Ramos (cell line): Measurements from ENCODE around the gene SESTD1.
"Not testable (repeated sequence)": the region's sequence is repeated elsewhere in the genome, so short reads cannot be mapped to it uniquely, and the experiment has no call there.

ENCODE experiments used
- in situ Hi-C: fragments of 300-500 bp; cut with MboI; formaldehyde crosslinking; loops from one replicate; pipeline ENCODE4 v1.14.3; 2022; ENCODE audit warnings: low sequenced_read_pairs; ENCODE audit not compliant: unreplicated experiment

The SESTD1 gene

DNA sequence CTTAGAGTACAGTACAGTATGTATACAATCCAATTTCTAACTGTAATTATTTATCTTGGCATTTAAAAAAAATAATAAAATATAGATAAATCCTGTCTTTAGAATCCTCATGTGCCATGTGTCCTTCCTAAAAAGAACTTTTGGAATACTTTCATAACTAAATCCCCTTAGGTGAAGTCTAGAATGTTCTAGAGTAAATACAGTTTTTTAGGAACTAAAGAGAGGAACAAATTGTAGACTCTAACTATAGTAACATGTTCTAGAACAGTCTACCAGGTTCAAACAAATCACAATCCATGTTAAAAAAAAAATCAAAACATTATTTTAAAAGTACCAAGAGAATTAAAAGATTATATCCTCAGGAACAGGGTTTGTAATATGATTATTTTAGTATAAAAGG is 134.1 kb downstream of the SESTD1 start:
- in situ Hi-C loops = loop anchor here (25.0 kb wide), 1 partner anchor 243 kb away; no protein-coding TSS in a partner anchor

DNA sequence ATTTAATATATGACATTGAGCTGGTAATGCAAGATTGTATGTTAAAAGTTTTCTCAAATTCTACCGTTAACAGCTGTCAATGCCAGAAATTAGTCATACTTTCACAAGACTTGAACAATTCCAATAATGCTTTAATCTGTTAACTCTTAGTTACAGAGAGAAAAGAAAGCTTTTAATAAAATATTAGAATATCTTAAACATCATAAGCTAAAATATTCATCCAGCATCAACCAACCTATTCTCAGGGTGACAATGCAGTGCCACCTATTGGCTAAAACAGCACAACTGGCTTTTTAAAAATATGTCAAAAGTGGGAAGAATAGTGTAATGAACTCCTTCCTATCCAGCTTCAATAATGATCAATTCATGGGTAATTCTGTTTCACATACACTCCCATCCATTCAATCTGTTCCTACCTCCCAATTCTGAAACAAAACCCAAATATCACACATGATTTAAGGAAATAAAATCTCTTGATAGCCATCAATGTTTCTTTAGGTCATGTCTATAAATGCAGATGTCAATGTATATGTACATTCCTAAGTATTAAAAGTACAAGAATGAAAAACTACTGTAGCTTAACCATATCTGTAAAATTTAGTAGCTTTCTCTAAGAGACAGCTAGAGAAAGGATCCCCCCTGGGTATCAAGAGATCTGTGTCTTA is 134.9 kb downstream of the SESTD1 start:
- in situ Hi-C loops = loop anchor here (25.0 kb wide), 1 partner anchor 242 kb away; no protein-coding TSS in a partner anchor

DNA sequence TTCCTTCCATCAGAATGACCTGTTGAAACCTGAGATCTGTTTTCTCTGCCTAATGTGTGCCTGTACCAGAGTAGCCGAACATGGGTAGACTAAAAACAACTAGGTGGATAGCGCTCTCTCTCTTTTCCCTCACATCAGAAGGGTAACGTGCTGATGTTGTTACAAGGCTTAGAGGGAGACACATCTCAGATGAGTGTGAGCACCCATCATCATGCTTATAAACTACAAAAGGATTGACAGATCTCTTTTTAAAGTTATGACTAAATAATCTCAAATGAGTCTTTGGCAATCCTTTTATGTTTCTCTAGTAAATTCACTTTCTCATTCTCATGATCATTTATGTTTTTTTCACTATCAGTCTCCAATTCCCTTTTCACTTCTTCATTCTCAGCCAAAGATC is 139.2 kb downstream of the SESTD1 start:
- in situ Hi-C loops = loop anchor here (25.0 kb wide), 1 partner anchor 238 kb away; no protein-coding TSS in a partner anchor

DNA sequence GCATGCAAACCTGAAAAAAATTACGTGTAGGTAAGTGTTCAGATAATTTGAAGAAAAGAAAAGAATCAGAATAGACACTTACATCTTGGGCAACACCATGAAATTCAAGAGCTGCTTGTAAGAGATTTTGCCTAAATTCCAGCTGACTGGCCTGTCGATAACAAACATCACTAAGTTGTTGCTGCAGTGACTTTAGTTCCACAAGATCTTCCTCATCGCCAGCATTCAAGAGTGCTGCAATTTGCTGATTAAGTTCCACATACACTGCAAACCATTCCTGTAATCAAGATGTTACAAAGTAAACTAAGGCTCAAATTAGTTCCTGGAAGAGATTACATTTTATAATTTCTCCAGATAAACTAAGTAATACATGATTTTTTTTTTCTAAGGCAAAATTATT is 140.3 kb downstream of the SESTD1 start:
- in situ Hi-C loops = no loop called here

DNA sequence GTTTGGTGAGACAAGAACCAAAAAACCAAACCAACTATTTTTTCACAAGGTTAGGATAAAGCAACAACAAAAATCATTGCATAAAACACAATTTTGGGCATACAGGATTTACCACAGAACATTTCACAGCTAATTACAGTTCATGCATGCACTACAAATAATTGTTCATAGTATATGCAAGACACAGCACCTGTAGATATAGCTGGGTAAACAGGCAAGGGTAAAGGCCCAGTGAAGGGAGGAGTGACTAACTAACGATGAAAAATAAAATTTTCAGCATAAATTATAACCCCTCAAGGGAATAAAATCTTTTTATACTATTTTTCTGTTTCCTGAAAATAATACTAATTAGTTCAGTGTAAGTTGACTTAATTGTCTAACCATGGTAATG is 141.4 kb downstream of the SESTD1 start:
- in situ Hi-C loops = no loop called here

DNA sequence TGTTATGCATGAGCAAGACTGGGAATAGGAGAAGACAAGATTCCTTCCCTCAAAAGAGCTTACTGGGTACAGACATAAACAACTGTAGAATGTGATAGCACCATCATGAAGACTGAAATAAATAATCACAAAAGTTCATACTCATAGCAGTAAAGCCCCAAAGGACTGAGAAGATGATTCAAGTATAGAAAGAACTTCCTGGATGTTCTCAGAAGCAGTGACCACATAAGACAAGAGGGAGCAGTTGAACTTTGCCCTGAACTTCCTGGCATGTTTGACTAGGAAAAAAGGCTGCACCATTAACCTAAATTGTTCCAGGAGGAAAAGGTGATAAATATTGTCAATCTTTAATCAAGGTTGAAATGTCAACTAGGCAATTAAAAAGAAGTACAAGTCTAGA is 156.9 kb downstream of the SESTD1 start:
- in situ Hi-C loops = no loop called here

DNA sequence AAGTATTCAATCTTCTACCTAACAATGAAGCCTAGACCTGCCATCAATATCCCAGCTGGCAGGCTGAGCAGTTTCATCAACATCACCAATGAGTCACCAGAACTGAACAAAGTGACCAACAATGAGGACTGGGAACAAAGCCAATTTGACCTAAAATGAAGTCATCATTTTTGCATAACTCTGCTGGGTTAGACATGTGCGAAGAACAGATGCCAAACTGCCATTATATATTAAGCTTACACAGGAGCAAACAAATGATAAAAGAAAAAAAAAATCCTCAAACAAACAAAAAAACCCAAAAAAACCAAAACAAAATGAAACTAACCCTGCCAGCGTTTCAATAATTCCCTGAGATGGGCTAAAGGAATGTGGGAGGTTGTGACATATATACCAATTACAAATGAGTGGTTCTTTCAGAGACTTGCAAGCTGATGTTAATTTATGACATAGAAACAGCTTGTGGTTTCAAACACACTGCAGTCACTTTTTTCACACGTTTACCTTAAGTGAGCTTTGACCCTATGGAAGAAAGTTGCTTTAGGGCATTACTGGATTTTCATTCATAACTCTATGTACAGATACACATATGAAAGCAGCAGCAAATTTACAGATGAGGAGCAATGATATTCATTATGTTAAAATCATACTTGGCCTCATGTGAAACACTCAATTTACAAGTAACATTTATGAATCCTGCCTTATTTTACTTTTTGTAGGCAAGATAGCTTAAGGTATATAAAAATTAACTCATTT is 157.8 kb downstream of the SESTD1 start:
- in situ Hi-C loops = no loop called here

DNA sequence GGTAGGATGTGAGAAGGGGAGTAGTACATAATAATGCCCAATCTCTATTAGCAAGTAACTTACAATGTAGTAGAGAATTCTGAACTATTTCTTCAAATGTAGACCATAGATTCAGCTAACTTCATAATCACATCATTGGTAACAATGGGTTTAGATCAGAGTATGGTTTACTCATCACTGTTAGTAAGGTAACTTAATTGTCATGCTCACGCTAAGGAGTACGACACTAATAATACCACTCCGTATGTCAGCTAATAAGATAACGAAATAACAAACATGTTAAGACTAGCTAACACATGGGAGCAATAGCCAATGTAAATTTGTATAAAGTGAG is 158.3 kb downstream of the SESTD1 start:
- in situ Hi-C loops = no loop called here

DNA sequence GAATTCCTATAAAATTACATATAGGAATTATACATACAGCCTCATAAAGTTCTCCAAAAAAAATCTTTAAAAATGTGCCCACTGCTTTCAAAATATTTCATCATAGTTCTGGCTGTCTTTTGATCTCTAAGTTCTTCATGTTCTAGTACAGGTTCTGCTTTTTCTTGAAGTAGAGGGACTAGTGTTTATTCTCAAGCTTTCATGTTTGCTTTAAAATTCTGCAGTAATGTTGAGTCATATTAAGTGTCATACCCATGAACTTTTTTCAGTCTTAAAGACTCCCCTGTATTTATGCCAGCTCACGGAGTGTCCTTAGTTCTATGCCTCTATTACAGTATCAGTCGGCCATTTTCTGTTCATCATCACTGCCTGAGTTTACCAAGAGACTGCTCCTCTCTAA is 159.9 kb downstream of the SESTD1 start:
- in situ Hi-C loops = no loop called here

DNA sequence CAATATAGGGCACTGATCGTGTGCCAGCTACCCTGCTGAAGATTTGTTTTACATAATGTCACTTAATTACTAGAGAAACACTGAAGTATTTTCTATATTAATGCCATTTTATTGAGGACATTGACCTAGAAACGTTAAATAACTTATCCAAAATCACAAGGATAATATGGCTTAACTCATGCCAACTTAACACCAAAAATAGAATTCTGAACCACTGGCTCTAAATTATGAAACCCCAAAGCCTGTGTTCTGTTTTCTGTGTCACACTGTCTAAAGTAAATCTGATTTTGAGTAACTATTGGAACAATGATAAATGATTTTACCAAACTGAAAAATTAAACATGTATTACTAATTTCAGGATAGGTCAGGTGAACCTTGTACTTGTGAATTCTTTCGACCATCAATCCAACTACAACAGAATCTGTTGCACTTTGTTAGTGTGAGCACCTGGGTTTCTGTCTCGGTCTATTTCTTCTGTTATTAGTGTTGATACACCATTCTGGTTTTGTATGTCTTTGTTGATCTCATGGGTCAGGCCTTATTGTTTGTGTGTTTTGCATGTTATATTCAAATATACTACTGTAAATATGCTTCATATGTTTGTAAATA is 166.4 kb downstream of the SESTD1 start:
- in situ Hi-C loops = no loop called here

DNA sequence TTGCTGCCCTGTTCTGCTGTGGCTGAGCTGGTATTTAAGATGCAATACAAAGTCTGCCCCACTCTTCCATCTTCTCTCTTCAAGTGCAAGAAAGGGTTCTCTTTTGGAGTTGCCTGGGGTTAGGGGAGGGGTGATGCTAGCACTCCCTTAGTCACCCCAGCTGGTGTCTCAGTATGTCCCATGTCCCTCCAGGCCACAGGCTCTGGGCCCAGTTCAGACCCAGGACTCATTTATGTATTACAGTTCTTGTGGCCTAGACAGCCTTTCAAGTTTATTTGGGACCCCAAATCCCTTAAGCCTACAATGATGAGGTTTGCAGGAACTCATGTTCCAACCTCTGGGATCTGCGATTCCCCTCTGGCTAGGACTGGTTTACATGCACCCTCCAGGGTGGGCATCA is 167.5 kb downstream of the SESTD1 start:
- in situ Hi-C loops = no loop called here

DNA sequence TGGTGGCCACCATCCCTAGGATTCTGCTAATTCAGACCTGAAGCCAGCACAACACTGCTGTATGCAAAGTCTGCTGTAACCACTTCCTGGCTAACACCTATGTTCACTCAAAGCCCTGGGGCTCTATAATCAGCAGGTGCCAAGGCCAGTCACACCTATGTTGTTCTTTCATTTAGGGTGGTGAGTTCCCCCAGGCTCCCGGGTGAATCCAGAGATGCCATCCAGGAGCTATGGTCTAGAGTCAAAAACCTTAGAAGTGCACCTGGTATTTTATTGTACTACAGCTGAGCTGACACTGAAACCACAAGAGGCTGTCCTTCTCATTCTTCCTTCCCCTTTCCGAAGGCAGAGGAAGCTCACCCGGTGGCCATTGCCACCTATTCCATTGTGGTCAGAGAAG is 168.5 kb downstream of the SESTD1 start:
- in situ Hi-C loops = no loop called here

DNA sequence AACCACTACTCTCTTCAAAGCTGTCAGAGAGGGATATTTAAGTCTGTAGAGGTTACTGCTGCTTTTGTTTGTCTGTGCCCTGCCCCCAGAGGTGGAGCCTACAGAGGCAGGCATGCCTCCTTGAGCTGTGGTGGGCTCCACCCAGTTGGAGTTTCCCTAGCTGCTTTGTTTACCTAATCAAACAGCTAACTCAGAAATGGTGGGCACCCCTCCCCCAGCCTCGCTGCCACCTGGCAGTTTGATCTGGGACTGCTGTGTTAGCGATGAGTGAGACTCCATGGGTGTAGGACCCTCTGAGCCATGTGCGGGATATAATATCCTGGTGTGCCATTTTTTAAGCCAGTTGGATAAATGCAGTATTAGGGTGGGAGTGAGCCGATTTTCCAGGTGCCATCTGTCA is 171.7 kb downstream of the SESTD1 start:
- in situ Hi-C loops = not testable (repeated sequence)

DNA sequence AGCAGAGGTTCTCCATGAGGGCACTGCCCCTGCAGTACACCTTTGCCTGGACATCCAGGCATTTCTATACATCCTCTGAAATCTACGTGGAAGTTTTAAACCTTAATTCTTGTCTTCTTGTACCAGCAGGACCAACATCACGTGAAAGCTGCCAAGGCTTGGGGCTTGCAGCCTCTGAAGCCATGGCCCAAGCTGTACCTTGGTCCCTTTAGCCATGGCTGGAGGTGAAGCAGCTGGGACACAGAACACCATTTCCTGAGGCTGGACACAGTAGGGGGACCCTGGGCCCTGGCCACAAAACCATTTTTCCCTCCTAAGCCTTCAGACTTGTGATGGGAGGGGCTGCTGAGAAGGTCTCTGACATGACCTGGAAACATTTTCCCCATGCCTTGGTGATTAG is 181.9 kb downstream of the SESTD1 start:
- in situ Hi-C loops = no loop called here

DNA sequence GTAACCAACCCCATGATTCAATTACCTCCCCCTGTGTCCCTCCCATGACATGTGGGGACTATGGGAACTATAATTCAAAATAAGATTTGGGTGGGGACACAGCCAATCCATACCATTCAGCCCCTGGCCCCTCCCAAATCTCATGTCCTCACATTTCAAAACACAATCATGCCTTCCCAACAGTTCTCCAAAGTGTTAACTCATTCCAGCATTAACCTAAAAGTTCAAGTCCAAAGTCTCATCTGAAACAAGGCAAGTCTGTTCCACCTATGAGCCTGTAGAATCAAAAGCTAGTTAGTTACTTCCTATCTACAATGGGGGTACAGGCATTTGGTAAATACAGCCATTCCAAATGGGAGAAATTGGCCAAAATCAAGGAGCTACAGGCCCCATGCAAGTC is 182.7 kb downstream of the SESTD1 start:
- in situ Hi-C loops = no loop called here

DNA sequence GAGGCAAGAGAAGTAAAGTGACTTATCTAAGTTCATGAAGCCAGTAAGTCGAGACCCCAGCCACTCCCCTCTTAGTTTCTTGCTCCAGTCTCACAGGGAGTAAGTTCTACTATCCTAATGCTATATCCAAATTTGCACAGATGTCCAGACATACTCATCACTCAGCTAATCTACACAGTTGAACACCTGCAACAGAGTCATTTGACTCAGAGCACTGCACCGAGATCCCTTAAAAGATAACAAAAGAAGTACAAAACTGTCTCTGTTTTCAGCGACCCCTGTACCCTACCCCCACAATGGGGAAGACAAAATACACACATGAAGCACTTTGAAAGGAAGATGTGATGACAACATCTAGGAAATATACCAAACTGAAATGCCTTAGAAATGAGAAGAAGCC is 192.1 kb downstream of the SESTD1 start:
- in situ Hi-C loops = no loop called here

DNA sequence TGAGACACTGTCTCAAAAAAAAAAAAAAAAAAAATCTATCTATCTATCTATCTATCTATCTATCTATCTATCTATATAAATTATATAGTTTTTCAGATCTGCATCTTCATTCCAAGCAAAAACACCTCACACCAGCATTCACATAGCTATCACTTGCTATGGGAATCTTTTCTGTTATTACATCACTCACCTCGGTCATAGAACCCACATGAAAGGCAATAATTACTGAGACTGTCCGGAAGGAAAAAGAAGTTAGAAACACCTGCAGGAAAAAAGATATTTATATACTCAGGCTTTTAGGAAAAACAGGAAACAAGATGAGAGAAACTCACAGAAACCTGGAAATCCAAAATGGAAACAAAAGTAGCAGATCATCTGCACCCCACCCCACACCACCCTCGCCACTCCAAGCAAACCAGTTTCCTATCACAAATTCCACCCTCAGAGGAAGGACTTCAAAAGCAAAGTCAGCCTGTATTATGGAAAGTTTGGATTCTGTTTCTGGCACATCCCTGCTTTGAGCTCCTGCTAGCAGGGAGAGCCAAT is 192.7 kb downstream of the SESTD1 start:
- in situ Hi-C loops = no loop called here

DNA sequence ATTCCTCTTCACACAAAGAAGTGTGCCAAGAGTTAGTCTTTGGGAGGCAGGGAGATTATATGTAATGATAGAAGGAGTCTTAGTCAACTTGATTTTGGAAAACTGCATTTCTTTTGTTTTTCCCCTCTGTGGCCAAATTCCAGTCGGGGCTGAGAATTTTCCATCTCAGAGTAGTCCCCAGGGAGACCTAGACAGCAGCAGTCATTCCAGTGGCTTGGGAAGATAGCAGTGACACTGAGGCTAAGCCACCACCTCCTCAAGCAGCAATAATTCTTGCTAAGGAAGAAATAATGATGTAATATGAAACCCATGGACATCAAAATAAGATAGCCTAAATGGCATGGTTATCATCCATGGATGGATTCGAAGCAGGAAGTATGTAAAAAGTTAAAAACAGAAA is 193.7 kb downstream of the SESTD1 start:
- in situ Hi-C loops = no loop called here

DNA sequence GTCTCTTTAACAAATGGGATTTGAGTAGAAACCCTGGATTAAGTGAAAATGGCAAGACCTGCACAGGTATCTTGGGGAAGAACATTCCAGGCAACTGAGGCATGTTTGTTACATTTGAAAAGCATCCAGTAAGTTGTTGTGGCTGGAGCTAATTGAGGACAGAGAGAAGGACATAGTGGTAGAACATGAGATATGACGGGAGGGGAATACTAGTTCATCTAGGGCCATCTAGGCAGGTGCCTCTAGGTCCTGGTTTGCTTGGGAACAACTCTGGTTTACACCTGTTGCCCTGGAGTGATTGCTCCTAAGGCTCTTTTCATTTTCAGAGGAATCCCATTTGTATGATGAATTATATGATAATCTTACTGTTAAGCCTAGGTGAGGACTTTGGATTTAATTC is 194.9 kb downstream of the SESTD1 start:
- in situ Hi-C loops = no loop called here

DNA sequence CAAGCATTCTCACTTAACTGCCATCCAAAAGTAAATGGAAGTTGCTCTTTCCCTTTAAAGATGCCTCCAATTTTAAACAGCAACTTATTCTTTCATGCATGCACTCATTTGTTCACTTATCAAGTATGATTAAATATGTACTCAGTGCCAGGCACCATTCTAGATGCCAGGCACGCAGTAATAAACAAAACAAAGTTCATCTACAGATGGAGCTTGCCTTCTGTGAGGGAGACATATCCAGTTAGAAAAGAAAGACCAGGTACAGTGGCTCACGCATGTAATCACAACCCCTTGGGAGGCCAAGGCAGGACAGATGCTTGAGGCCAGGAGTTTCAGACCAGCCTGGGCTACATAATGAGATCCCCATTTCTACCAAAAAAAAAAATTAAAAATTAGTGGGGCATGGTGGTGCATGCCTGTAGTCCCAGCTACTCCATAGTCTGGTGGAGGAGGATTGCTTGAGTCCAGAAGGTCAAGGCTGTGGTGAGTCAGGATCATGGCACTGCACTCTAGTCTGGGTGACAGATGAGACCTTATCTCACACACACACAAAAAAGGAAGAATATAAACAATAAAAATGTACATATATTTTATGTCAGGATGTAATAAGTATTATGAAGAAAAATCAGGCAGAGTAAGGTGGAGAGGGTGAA is 195.5 kb downstream of the SESTD1 start:
- in situ Hi-C loops = no loop called here
